HL-60/S4 (cell line): ENCODE results near the gene PIGC.
"Not testable (repeated sequence)": the region's sequence is repeated elsewhere in the genome, so short reads cannot be mapped to it uniquely, and the experiment has no call there.

Experiments
- in situ Hi-C: fragments of 300-500 bp; cut with MboI; formaldehyde crosslinking; loops from 2 replicates; pipeline ENCODE4 v1.14.3; 2022; ENCODE audit warnings: low sequenced_read_pairs

The PIGC gene

GRCh38 chr1:172442404-172442803, 1.5 kb downstream of the PIGC start:
- in situ Hi-C loops: loop anchor here (10.0 kb wide), 1 partner anchor 272 kb away; no protein-coding TSS in a partner anchor

- in situ Hi-C loops: not testable (repeated sequence)
Measured at GRCh38 chr1:172437183-172437582, 6.7 kb downstream of the PIGC start.

- in situ Hi-C loops: no loop called here
Measured at GRCh38 chr1:172431721-172432192, 12.1 kb downstream of the PIGC start.

GRCh38 chr1:172431204-172431603, 12.7 kb downstream of the PIGC start:
- in situ Hi-C loops: no loop called here

- in situ Hi-C loops: no loop called here
Measured at GRCh38 chr1:172430128-172430454, 13.8 kb downstream of the PIGC start.

GRCh38 chr1:172429331-172430127, 14.3 kb downstream of the PIGC start:
- in situ Hi-C loops: no loop called here

- in situ Hi-C loops: no loop called here
Measured at GRCh38 chr1:172427191-172427590, 16.7 kb downstream of the PIGC start.

GRCh38 chr1:172425339-172425738, 18.5 kb downstream of the PIGC start:
- in situ Hi-C loops: no loop called here

GRCh38 chr1:172423336-172423735, 20.5 kb downstream of the PIGC start:
- in situ Hi-C loops: no loop called here

- in situ Hi-C loops: no loop called here
Measured at GRCh38 chr1:172421974-172422604, 21.8 kb downstream of the PIGC start.

GRCh38 chr1:172420385-172420784, 23.5 kb downstream of the PIGC start, which contains the start of gene C1orf105:
TSS of gene C1orf105 (plus strand) at chr1:172420685. CDS start at chr1:172420886, 201 bp downstream.
- in situ Hi-C loops: no loop called here

- in situ Hi-C loops: no loop called here
Measured at GRCh38 chr1:172417557-172417956, 26.3 kb downstream of the PIGC start.

- in situ Hi-C loops: no loop called here
Measured at GRCh38 chr1:172416496-172417035, 27.3 kb downstream of the PIGC start.

GRCh38 chr1:172414331-172414730, 29.5 kb downstream of the PIGC start:
- in situ Hi-C loops: no loop called here

GRCh38 chr1:172411791-172412338, 32.0 kb downstream of the PIGC start:
- in situ Hi-C loops: no loop called here

GRCh38 chr1:172410027-172410426, 33.8 kb downstream of the PIGC start:
- in situ Hi-C loops: no loop called here

- in situ Hi-C loops: no loop called here
Measured at GRCh38 chr1:172408958-172409357, 34.9 kb downstream of the PIGC start.

- in situ Hi-C loops: no loop called here
Measured at GRCh38 chr1:172406968-172407367, 36.9 kb downstream of the PIGC start.

- in situ Hi-C loops: no loop called here
Measured at GRCh38 chr1:172405912-172406311, 38.0 kb downstream of the PIGC start.

GRCh38 chr1:172404121-172404520, 39.7 kb downstream of the PIGC start:
- in situ Hi-C loops: no loop called here

GRCh38 chr1:172402878-172403569, 40.8 kb downstream of the PIGC start:
- in situ Hi-C loops: no loop called here
